Esophagus (tissue), 2 donors: Measurements from ENCODE around the gene CSE1L. TPM values are rescaled to one million over a fixed set of nuclear protein-coding genes. Genes with fewer than 3 reads are reported as not detected.
"Not testable (repeated sequence)": the region's sequence is repeated elsewhere in the genome, so short reads cannot be mapped to it uniquely, and the experiment has no call there.

Experiments used
- H3K27ac ChIP-seq, 2 donors: one replicate each; pipeline ENCODE4 v1.5.1; 2013; ENCODE audit warnings: low read depth in 2 of 2, mild to moderate bottlenecking in 2 of 2, inconsistent platforms in 1 of 2, low read length in 1 of 2, moderate library complexity in 1 of 2
- H3K27me3 ChIP-seq, 2 donors: one replicate each; pipeline ENCODE4 v1.6.1; 2013; ENCODE audit warnings: low read length in 2 of 2, control low read depth in 1 of 2, mild to moderate bottlenecking in 1 of 2; ENCODE audit not compliant: insufficient read depth in 2 of 2, control insufficient read depth in 1 of 2
- H3K36me3 ChIP-seq, 2 donors: one replicate each; pipeline ENCODE4 v1.6.1; 2013; ENCODE audit warnings: low read length in 1 of 2; ENCODE audit not compliant: control insufficient read depth in 2 of 2, insufficient read depth in 2 of 2
- H3K4me1 ChIP-seq, 2 donors: one replicate each; pipeline ENCODE4 v1.6.1; 2013; ENCODE audit warnings: low read length in 1 of 2; ENCODE audit not compliant: control insufficient read depth in 2 of 2, insufficient read depth in 2 of 2
- H3K4me3 ChIP-seq, 2 donors: one replicate each; pipeline ENCODE4 v1.5.1; 2013; ENCODE audit warnings: low read length in 2 of 2, mild to moderate bottlenecking in 2 of 2, low read depth in 1 of 2, moderate library complexity in 1 of 2
- H3K9me3 ChIP-seq, 2 donors: one replicate each; pipeline ENCODE4 v1.6.1; 2013; ENCODE audit warnings: mild to moderate bottlenecking in 2 of 2, low read depth in 1 of 2, low read length in 1 of 2, moderate library complexity in 1 of 2; ENCODE audit not compliant: control insufficient read depth in 2 of 2, insufficient read depth in 1 of 2
- WGBS, 2 donors: extraction: QIAGEN DNeasy Blood & Tissue Kit; methylation state at CpG; one replicate each; pipeline ENCODE4 v1.1.7; 2013; 5-methylcytosine and 5-hydroxymethylcytosine counted together
- polyA plus RNA-seq, 2 donors: library from polyadenylated mRNA; stranded (reverse); fragments of 200-250 nt; gene quantifications; one replicate each; pipeline ENCODE4 v1.2.3, GENCODE V29; 2013
- donor health status: healthy with polysubstance abuse.
- donor health status: Bipolar disorder and iron deficiency.

CSE1L gene
- polyA plus RNA-seq, 2 donors = 23.1 to 37.8 TPM

- no peak overlapping the region for H3K4me3 ChIP-seq
- no peaks in the 10 kb centered on the region for H3K27me3 ChIP-seq
- peaks cover 16 to 21% of the 10 kb centered on the region in 2 donors for H3K36me3 ChIP-seq
- no peaks in the 10 kb centered on the region for H3K4me1 ChIP-seq
- 75 to 77% methylated on average over 3 of the region's 3 CpGs for WGBS, 2 donors
- no peaks in the 10 kb centered on the region for H3K9me3 ChIP-seq
- H3K27ac ChIP-seq = no peak overlapping the region
These were observed 52.9 kb downstream of the CSE1L start for GRCh38 chr20:49099011-49099410.

GRCh38 chr20:49100292-49100691 is 54.2 kb downstream of the CSE1L start:
- H3K27me3 ChIP-seq, H3K4me1 ChIP-seq, H3K4me3 ChIP-seq, H3K9me3 ChIP-seq, H3K27ac ChIP-seq: not testable (repeated sequence)
- 95 to 96% methylated on average over 5 of the region's 5 CpGs for WGBS, 2 donors
- H3K36me3 ChIP-seq = peaks cover 18 to 22% of the 10 kb centered on the region in 2 donors

DNA sequence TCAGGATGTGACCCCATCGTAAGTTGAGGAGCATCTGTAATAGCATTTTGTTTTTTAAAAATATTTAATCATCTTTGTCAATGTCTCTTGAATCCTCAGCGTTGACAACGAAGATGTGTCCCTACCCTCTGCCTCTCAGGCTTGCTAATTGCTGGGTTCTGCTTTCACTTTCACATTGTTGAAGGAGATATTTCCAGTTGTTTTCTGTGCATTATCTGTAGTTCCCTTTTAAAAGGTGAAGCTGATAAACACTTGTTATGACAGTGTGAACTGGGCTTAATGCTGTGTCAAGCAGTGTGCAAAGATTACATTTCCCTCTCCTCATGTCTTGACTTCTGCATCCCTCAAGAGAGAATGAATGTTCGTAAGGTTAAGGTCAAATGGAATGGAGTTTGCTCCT is 54.9 kb downstream of the CSE1L start:
- no peak overlapping the region for H3K4me3 ChIP-seq
- H3K27ac ChIP-seq = no peak overlapping the region
- WGBS, 2 donors = 70 to 82% methylated on average over 4 of the region's 4 CpGs
- no peaks in the 10 kb centered on the region for H3K9me3 ChIP-seq
- no peaks in the 10 kb centered on the region for H3K27me3 ChIP-seq
- no peaks in the 10 kb centered on the region for H3K4me1 ChIP-seq
- peaks cover 18 to 22% of the 10 kb centered on the region in 2 donors for H3K36me3 ChIP-seq

DNA sequence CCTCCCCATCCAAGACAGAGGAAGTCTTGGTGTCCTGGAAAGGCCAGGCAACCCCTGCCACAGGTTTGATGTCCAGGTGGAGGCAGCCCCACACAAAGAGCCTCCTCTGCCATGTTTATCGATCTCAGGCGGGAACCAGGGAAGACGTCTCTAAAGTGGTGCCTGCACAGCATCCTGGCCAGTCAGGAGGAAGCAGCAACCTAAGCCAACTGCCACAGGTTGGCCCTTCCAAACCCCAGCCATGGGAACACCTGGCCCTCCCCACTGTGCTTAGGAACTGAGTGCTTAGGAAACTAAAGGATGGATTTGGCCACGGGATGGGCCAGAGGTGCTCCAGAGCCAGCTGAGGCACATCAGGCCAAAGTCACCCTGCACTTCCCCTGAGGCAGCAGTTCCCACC is 56.9 kb downstream of the CSE1L start:
- Histone ChIP-seq H3K36me3 (peaks cover 15 to 17% of the 10 kb centered on the region in 2 donors), H3K4me3 (no peak overlapping the region), H3K27me3 (no peaks in the 10 kb centered on the region), H3K9me3 (no peaks in the 10 kb centered on the region), H3K4me1 (no peaks in the 10 kb centered on the region), H3K27ac (no peak overlapping the region)
- 91 to 95% methylated on average over 4 of the region's 4 CpGs for WGBS, 2 donors

GRCh38 chr20:49103647-49104364 is 57.7 kb downstream of the CSE1L start:
- Histone ChIP-seq H3K9me3 (no peaks in the 10 kb centered on the region), H3K27ac (no peak overlapping the region), H3K4me3 (no peak overlapping the region), H3K4me1 (no peaks in the 10 kb centered on the region), H3K27me3 (no peaks in the 10 kb centered on the region), H3K36me3 (peaks cover 15 to 17% of the 10 kb centered on the region in 2 donors)
- WGBS, 2 donors = 88 to 94% methylated on average over 7 of the region's 7 CpGs

DNA sequence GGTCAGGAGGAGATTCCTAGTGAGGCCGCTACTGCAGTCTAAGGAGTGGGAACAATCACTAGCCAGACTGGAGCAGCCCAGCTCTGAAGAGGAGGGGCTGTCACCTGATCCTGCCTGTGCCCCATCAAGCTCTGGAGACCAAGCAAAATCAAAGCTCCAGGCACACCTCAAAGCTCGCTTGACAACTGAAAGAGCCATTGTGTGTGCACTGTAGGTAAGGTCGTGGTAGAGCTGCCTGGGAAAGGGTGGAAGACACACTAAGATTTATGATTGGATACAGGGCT is 58.2 kb downstream of the CSE1L start:
- 83 to 89% methylated on average over 3 of the region's 3 CpGs for WGBS, 2 donors
- H3K4me3 ChIP-seq = no peak overlapping the region
- H3K9me3 ChIP-seq = no peaks in the 10 kb centered on the region
- H3K4me1 ChIP-seq = no peaks in the 10 kb centered on the region
- no peak overlapping the region for H3K27ac ChIP-seq
- H3K27me3 ChIP-seq = no peaks in the 10 kb centered on the region
- peaks cover 15 to 17% of the 10 kb centered on the region in 2 donors for H3K36me3 ChIP-seq

DNA sequence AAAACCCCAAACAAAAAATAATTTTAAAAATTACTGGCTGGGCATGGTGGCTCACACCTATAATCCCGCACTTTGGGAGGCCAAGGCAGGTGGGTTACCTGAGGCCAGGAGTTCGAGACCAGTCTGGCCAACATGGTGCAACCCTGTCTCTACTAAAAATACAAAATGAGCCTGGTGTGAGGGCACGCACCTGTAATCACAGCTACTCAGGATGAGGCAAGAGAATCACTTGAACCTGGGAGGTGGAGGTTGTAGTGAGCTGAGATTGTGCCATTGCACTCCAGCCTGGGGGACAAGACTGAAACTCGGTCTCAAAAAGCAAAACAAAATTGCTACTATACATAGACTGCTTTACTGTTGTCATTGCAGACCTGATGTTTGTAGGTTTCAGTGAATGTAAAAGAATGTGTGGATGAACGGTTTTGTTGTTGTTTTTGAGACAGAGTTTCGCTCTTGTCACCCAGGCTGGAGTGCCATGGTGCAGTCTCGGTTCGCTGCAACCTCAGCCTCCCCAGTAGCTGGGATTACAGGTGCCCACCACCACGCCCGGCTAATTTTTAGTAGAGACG is 59.0 kb downstream of the CSE1L start:
- H3K9me3 ChIP-seq, H3K27ac ChIP-seq, H3K4me1 ChIP-seq, H3K4me3 ChIP-seq, H3K27me3 ChIP-seq: not testable (repeated sequence)
- WGBS, 2 donors = 97% methylated on average over 11 of the region's 11 CpGs
- H3K36me3 ChIP-seq = peaks cover 15 to 17% of the 10 kb centered on the region in 2 donors

DNA sequence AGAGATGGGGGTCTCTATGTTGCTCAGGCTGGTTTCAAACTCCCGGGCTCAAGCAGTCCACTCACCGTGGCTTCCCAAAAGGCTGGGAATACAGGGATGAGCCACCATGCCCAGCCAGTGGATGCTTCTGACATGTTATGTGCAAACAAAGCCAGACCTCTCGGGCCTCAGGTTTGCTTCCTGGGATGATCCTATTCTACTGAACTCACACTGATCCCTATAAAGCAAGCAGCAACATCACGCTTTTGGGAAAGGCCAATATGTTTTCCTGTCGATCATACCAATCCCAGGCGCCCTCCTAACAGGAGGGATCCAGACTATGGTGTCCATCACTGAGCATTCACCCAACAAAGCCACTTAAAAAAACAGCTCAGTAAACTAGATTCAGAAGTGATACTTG is 60.2 kb downstream of the CSE1L start:
- Histone ChIP-seq H3K9me3 (no peaks in the 10 kb centered on the region), H3K4me1 (no peaks in the 10 kb centered on the region), H3K36me3 (peaks cover 15 to 20% of the 10 kb centered on the region in 2 donors), H3K4me3 (no peak overlapping the region), H3K27ac (no peak overlapping the region), H3K27me3 (no peaks in the 10 kb centered on the region)
- 93 to 95% methylated on average over 6 of the region's 6 CpGs for WGBS, 2 donors

DNA sequence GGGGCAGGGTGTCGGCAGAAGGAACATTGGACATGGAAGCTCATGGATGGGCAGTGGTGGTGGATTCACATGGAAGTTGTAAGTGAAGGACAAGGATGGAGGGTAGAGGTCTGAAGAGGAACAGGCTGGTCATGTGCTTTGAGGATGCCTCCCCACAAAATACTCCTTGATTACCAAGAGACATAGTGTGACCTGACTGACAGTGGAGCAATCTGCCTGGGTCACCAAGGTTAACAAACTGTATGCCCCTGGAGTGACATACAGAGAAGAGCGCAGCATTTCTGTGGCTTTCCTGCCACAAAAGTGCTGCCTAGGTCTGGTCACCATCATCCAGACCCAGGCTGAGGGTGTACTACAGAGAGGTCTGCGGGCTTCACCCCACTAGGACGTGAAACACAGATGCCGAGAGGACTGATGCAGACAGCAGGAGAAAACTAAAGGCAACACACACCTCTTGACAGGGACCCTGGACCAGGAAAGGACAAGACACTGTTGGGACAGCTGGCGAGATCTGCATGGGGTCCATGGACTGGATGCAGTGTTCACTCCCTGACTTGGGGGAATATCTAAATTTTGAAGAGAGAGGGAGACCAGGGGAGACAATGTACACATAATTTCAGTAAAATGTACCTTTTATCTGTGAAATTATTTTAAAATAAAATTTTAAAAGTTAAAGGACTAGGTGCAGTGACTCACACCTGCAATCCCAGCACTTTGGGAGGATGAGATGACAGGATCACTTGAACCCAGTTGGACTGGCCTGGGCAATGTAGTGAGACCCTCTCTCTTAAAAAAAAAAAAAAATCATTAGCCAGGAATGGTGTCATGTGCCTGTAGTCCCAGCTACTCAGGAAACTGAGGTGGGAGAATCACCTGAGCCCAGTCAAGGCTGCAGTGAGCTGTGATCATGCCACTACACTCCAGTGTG is 64.9 kb downstream of the CSE1L start:
- no peak overlapping the region for H3K27ac ChIP-seq

More for the DNA sequence above, 64.9 kb downstream of the CSE1L start:
- Histone ChIP-seq H3K9me3 (no peaks in the 10 kb centered on the region), H3K27me3 (no peaks in the 10 kb centered on the region), H3K4me3 (no peak overlapping the region), H3K4me1 (no peaks in the 10 kb centered on the region), H3K36me3 (peaks cover 3 to 19% of the 10 kb centered on the region in 2 donors)
- 95% methylated on average over 6 of the region's 6 CpGs for WGBS, 2 donors
